SK-N-SH (cell line): ENCODE data around the gene GTF2F2.
A peak's percentile ranks its signal among the peaks of the same experiment; 100 is the strongest.

Source experiments
- EP300 ChIP-seq, 2 experiments: IDR thresholded peaks; 2 replicates each; pipeline versions ENCODE4 v1.4.0 to v1.6.1; 2012; ENCODE audit warnings: borderline replicate concordance in 1 of 2, low read depth in 1 of 2, low read length in 1 of 2
- FOXJ3 ChIP-seq: sonication (generic); formaldehyde crosslinking; IDR thresholded peaks from 2 replicates; pipeline ENCODE4 v1.5.1; 2020; ENCODE audit warnings: mild to moderate bottlenecking, missing genetic modification reagents
- GABPA ChIP-seq: IDR thresholded peaks from 2 replicates; pipeline ENCODE4 v1.4.0; 2012; ENCODE audit warnings: low read depth, mild to moderate bottlenecking
- NRF1 ChIP-seq: IDR thresholded peaks from 2 replicates; pipeline ENCODE4 v1.6.1; 2012; ENCODE audit warnings: low read depth, mild to moderate bottlenecking, low read length
- RAD21 ChIP-seq: IDR thresholded peaks from 2 replicates; pipeline ENCODE4 v1.6.1; 2012; ENCODE audit warnings: mild to moderate bottlenecking, low read length
- RFX5 ChIP-seq: IDR thresholded peaks from 2 replicates; pipeline ENCODE4 v1.6.1; 2012; ENCODE audit warnings: mild to moderate bottlenecking, improper control_type of control experiment, low read length
- TAF1 ChIP-seq: IDR thresholded peaks from 2 replicates; pipeline ENCODE4 v1.6.1; 2012; ENCODE audit warnings: low read depth, mild to moderate bottlenecking, low read length, moderate library complexity, borderline replicate concordance
- TCF12 ChIP-seq: IDR thresholded peaks from 2 replicates; pipeline ENCODE4 v1.4.0; 2012
- TEAD4 ChIP-seq: IDR thresholded peaks from 2 replicates; pipeline ENCODE4 v1.4.0; 2012; ENCODE audit warnings: mild to moderate bottlenecking, borderline replicate concordance; ENCODE audit not compliant: insufficient read depth
- TF ChIP-seq, protein P1 (sequence below): fragments of 200-600 bp; sonication (generic); IDR thresholded peaks from 2 replicates; pipeline ENCODE4 v1.6.1; 2017; ENCODE audit warnings: antibody characterized with exemption, mild to moderate bottlenecking, moderate library complexity
- TF ChIP-seq, protein P2 (sequence below): IDR thresholded peaks from 2 replicates; pipeline ENCODE4; 2012
- TF ChIP-seq, protein P3 (sequence below): IDR thresholded peaks from 2 replicates; pipeline ENCODE4 v1.4.0; 2012; ENCODE audit warnings: low read depth, borderline replicate concordance
- TF ChIP-seq, protein P4 (sequence below): fragments of 150-350 bp; IDR thresholded peaks from 2 replicates; pipeline ENCODE4 v1.6.1; 2016; ENCODE audit warnings: mild to moderate bottlenecking, low read depth, low read length

DNA sequence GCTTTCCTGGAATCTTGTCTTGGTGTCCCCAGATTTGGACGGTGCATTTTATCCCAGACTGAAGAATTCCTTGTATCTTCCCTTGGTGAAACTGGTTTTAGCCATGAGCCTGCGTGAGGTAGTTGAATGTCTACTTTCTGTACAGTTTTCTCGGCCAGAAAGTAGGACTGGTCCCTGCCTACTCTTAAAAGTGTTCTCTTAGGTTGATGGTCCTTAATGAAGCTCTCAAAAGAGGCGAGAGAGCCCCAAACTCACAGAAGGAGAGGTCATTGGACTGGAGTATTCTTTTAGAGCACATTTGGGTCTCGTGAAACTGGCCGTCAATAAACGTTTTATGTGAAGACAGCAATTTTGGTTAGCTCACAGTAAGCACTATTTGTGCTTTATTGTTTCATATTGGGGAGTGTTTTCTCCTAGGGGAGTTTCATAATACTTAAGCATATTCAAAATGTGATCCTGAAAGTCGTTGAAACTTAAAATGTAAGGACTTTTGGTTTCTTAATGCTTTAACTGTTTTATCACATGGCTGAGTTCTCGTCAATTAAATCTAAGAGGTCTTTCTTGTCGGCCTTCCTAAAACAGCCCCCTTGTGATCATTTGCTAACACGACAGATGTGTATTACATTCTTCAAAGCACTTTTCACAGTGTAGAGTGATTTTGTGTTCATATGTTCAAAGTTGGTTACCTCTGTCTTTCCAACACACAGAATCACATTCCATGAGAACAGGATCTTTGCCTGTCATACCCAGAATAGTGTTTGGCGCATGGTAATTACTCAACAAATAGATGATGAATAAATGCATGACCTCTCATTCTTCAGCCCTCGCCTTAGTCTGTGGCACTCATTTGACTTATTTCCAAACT lies 889 bp downstream of the GTF2F2 start:
- TF ChIP-seq, protein P1, sequence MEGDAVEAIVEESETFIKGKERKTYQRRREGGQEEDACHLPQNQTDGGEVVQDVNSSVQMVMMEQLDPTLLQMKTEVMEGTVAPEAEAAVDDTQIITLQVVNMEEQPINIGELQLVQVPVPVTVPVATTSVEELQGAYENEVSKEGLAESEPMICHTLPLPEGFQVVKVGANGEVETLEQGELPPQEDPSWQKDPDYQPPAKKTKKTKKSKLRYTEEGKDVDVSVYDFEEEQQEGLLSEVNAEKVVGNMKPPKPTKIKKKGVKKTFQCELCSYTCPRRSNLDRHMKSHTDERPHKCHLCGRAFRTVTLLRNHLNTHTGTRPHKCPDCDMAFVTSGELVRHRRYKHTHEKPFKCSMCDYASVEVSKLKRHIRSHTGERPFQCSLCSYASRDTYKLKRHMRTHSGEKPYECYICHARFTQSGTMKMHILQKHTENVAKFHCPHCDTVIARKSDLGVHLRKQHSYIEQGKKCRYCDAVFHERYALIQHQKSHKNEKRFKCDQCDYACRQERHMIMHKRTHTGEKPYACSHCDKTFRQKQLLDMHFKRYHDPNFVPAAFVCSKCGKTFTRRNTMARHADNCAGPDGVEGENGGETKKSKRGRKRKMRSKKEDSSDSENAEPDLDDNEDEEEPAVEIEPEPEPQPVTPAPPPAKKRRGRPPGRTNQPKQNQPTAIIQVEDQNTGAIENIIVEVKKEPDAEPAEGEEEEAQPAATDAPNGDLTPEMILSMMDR, result peak; percentile 43; the same call in 1 of the 2 replicates
- TF ChIP-seq, protein P2, sequence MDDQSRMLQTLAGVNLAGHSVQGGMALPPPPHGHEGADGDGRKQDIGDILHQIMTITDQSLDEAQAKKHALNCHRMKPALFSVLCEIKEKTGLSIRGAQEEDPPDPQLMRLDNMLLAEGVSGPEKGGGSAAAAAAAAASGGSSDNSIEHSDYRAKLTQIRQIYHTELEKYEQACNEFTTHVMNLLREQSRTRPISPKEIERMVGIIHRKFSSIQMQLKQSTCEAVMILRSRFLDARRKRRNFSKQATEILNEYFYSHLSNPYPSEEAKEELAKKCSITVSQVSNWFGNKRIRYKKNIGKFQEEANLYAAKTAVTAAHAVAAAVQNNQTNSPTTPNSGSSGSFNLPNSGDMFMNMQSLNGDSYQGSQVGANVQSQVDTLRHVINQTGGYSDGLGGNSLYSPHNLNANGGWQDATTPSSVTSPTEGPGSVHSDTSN, result no peak
- TF ChIP-seq NRF1, result no peak
- TF ChIP-seq RAD21, result no peak
- no peak for TF ChIP-seq TEAD4
- no peak for TF ChIP-seq EP300 (IDR thresholded peaks at IDR 0.05; ENCODE audit: borderline replicate concordance in 1 of 2, low read depth in 1 of 2, low read length in 1 of 2)
- TF ChIP-seq, protein P3, sequence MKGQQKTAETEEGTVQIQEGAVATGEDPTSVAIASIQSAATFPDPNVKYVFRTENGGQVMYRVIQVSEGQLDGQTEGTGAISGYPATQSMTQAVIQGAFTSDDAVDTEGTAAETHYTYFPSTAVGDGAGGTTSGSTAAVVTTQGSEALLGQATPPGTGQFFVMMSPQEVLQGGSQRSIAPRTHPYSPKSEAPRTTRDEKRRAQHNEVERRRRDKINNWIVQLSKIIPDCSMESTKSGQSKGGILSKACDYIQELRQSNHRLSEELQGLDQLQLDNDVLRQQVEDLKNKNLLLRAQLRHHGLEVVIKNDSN, result no peak
- TF ChIP-seq RFX5, result no peak
- no peak for TF ChIP-seq FOXJ3 (CRISPR knock-in tag)
- no peak for TF ChIP-seq TAF1
- TF ChIP-seq, protein P4, sequence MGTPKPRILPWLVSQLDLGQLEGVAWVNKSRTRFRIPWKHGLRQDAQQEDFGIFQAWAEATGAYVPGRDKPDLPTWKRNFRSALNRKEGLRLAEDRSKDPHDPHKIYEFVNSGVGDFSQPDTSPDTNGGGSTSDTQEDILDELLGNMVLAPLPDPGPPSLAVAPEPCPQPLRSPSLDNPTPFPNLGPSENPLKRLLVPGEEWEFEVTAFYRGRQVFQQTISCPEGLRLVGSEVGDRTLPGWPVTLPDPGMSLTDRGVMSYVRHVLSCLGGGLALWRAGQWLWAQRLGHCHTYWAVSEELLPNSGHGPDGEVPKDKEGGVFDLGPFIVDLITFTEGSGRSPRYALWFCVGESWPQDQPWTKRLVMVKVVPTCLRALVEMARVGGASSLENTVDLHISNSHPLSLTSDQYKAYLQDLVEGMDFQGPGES, result no peak
- no peak for TF ChIP-seq GABPA
- no peak for TF ChIP-seq TCF12
